Head of caudate nucleus (tissue), 42 donors: ENCODE measurements around the gene CD200R1.
"Not testable (repeated sequence)": the region's sequence is repeated elsewhere in the genome, so short reads cannot be mapped to it uniquely, and the experiment has no call there.

ENCODE experiments used
- DNase-seq, 42 donors: peaks; one replicate each; pipeline versions ENCODE4 v3.0.0 to v3.0.0-alpha.2; 2020 to 2021; ENCODE audit warnings: mixed read lengths in 7 of 42
- intact Hi-C: fragments of 100-400 bp; cut with DNase I; formaldehyde crosslinking; loops from one replicate; pipeline ENCODE4 v1.15.0; 2022

CD200R1 gene

DNA sequence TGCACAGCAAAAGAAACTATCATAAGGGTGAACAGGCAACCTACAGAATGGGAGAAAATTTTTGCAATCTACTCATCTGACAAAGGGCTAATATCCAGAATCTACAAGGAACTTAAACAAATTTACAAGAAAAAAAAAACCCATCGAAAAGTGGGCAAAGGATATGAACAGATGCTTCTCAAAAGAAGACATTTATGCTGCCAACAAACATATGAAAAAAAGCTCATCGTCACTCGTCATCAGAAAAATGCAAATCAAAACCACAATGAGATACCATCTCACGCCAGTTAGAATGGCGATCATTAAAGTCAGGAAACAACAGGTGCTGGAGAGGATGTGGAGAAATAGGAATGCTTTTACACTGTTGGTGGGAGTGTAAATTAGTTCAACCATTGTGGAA is 55.4 kb downstream of the CD200R1 start:
- DNase-seq, intact Hi-C loops: not testable (repeated sequence)

DNA sequence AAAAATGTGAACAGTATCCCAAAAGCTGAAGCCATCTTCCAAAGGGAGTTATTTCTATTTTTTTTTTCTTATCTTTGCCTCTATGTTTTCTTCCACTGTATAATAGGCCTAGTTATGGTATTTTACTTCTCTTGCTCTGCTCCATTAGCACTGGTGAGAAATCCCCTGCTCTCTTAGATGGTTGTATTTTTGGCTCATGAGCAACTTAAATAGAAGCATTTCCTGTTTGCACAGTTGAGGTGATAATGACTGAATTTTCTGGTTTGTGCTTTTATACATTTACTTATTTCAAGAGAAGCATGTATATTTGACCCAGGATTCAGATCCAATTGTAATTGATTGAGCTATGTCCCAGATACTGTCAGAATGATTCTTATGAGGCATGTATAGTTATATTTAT is 66.7 kb downstream of the CD200R1 start:
- intact Hi-C loops = no loop called here
- no peak for DNase-seq

- intact Hi-C loops = no loop called here
- no peak for DNase-seq
These were observed 70.1 kb downstream of the CD200R1 start for GRCh38 chr3:112904786-112905185.

DNA sequence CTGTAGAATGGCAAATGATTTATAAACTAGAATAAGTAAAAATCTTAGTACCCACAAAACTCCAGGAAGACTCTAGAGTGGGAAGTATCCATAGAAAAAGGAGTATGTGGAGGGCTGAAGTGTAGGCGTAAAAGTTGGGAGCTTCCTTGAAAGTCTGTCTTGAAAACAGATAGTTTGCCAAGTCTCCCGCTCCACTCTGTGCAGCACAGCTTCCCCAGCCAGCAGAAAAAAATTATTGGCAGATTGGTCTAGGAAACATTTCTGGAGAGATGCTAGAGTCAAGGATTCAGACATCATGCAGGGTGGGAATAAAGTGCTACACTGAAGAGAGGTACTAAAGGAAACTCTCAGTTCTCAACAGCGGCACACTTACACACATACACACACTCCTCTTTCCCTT is 74.8 kb downstream of the CD200R1 start:
- intact Hi-C loops = no loop called here
- DNase-seq = no peak

DNA sequence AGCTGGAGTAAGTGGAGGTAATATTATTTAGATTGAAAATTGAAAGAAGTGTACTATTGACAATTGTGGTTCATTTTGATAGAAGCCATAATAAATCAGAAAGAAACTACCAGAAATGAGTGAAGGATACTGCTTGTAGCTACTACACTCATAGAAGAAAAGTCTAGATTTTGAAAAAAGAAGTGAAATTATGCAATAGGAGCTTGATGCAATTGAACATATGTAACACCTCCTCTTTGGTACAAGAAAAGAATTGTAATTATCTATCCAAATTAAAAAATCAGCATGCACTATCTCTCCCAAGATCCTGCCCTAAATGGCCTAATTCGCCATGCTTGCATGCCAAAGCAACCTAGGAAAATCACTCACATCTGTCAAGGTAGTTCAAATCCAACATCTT is 77.1 kb downstream of the CD200R1 start:
- DNase-seq = no peak
- intact Hi-C loops = no loop called here

- intact Hi-C loops = no loop called here
- no peak for DNase-seq
These were observed 80.6 kb downstream of the CD200R1 start for GRCh38 chr3:112894258-112894657.

DNA sequence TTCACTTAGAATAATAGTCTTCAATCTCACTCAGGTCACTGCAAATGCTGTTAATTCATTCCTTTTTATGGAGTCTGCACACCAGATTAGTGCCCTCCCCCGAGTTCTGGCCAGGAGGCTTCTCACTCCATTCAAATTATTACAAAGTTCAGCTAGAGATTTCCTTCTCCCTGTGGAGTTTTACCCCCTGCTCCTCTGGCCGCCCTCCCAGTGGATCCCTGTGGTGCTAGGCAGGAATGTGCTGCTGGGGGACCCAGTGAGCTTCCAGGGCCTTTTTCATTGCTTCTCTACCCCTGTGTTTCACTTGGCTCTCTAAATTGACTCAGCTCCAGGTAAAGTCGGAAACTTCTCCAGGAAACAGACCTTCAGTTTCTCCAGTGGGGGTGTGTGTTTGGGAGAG is 85.5 kb downstream of the CD200R1 start:
- intact Hi-C loops = no loop called here
- DNase-seq = no peak

GRCh38 chr3:112888381-112889085 is 86.4 kb downstream of the CD200R1 start:
- DNase-seq = no peak
- intact Hi-C loops = no loop called here

- no peak for DNase-seq
- intact Hi-C loops = no loop called here
These were observed 90.1 kb downstream of the CD200R1 start for GRCh38 chr3:112884678-112885290.

DNA sequence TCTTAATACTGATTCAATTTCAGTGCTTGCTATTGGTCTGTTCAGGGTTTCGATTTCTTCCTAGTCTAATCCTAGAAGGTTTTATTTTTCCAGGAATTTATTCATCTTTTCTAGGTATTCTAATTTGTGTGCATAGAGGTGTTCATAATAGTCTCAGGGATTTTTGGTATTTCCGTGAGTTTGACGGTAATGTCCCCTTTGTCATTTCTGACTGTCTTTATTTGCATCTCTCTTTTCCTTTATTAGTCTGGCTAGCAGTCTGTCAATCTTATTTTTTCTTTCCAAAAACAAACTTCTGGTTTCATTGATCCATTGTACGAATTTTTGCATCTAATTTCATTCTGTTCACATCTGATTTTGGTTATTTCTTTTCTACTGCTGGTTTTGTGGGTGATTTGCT is 93.0 kb downstream of the CD200R1 start:
- no peak for DNase-seq
- intact Hi-C loops = no loop called here

DNA sequence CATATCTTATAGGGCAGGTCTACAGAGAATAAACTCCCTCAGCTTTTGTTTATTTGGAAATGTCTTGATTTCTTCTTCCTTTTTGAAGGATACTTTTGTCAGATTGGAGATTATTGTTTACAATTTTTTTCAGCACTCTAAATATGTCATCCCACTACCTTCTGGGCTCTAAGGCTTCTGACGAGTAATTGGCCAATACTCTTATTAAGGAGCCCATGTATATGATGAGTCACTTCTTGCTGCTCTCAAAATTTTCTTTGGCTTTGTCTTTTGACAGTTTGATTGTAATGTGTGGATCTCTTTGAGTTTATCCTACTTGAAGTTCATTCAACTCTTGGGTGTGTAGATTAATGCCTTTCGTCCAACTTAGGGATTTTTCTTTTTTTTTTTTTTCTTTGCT is 99.3 kb downstream of the CD200R1 start:
- intact Hi-C loops = no loop called here
- no peak for DNase-seq

DNA sequence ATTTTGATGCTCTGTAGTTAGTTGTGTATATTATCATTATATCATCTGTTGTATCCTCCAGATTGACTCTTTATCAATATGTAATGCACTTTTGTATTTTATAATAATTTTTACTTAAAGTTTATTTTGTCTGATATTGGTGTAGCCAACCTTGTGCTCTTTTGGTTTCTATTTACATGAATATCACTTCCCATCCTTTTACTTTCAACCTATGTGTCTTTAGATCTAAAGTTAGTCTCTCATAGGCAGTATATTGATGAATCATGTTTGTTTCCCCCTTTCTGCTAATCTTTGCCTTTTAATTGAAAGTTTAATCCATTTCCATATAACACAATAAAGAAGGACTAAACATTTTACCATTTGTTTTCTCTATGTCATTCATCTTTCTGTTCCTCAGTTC is 100.2 kb downstream of the CD200R1 start:
- no peak for DNase-seq
- intact Hi-C loops = no loop called here

DNA sequence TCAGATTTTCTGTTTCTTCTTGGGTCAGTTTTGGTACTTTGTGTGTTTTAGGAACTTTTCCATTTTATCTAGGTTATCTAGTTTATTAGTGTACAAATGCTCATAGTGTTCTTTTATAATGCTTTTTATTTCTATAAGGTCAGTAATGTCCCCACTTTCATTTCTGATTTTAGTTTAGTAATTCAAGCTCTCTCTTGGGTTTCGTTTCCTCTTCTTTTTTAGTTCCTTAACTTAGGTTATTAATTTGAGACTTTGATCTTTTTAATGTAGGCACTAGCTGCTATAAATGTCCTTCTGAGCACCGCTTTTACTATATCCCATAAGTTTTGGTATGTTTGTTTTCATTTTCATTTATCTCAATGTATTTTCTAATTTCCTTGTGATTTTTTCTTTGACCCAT is 101.3 kb downstream of the CD200R1 start:
- DNase-seq = no peak
- intact Hi-C loops = no loop called here

- no peak for DNase-seq
- intact Hi-C loops = no loop called here
These were observed 103.2 kb downstream of the CD200R1 start for GRCh38 chr3:112871735-112872134.
